Liver (tissue), 9 donors: ENCODE results near the gene DZIP1L. TPM values are rescaled to one million over a fixed set of nuclear protein-coding genes. Genes with fewer than 3 reads are reported as not detected.

ENCODE experiments used
- DNase-seq: peaks from one replicate; pipeline ENCODE4 v3.0.0-alpha.2; 2017; ENCODE audit warnings: low spot score
- H3K27ac ChIP-seq, 2 donors: one replicate each; pipeline ENCODE4 v1.7.0; 2013; ENCODE audit warnings: inconsistent platforms in 2 of 2, low read length in 2 of 2, control low read depth in 1 of 2, low read depth in 1 of 2, mild to moderate bottlenecking in 1 of 2
- H3K27me3 ChIP-seq, 4 donors: one replicate each; pipeline versions ENCODE4 v1.6.1 to v1.7.0; 2013; ENCODE audit warnings: low read length in 3 of 4, inconsistent platforms in 1 of 4, mild to moderate bottlenecking in 1 of 4, moderate library complexity in 1 of 4; ENCODE audit not compliant: control insufficient read depth in 4 of 4, insufficient read depth in 4 of 4
- H3K36me3 ChIP-seq, 4 donors: one replicate each; pipeline versions ENCODE4 v1.6.1 to v1.7.0; 2013; ENCODE audit warnings: low read length in 3 of 4, mild to moderate bottlenecking in 3 of 4, low read depth in 1 of 4, moderate library complexity in 1 of 4; ENCODE audit not compliant: control insufficient read depth in 4 of 4, insufficient read depth in 3 of 4
- H3K4me1 ChIP-seq, 4 donors: one replicate each; pipeline versions ENCODE4 v1.6.1 to v1.7.0; 2013; ENCODE audit warnings: low read length in 3 of 4, mild to moderate bottlenecking in 3 of 4, moderate library complexity in 1 of 4; ENCODE audit not compliant: control insufficient read depth in 4 of 4, insufficient read depth in 4 of 4
- H3K4me3 ChIP-seq, 3 donors: one replicate each; pipeline versions ENCODE4 v1.6.1 to v1.7.0; 2013; ENCODE audit warnings: low read length in 3 of 3, control low read depth in 1 of 3, low read depth in 1 of 3, mild to moderate bottlenecking in 1 of 3
- H3K9ac ChIP-seq, 2 donors: one replicate each; pipeline ENCODE4 v1.7.0; 2013; ENCODE audit warnings: low read length in 2 of 2, mild to moderate bottlenecking in 2 of 2, moderate library complexity in 2 of 2, control low read depth in 1 of 2, low read depth in 1 of 2
- H3K9me3 ChIP-seq, 4 donors: one replicate each; pipeline versions ENCODE4 v1.6.1 to v1.7.0; 2013; ENCODE audit warnings: low read length in 3 of 4; ENCODE audit not compliant: control insufficient read depth in 4 of 4
- EGR1 ChIP-seq, 2 donors: IDR thresholded peaks; 2 replicates each; pipeline ENCODE4 v1.6.1; 2016 to 2018; ENCODE audit warnings: antibody characterized with exemption in 2 of 2, low read depth in 2 of 2
- FOXA1 ChIP-seq: IDR thresholded peaks from 2 replicates; pipeline ENCODE4 v1.6.1; 2016; ENCODE audit warnings: antibody characterized with exemption
- FOXA2 ChIP-seq: IDR thresholded peaks from 2 replicates; pipeline ENCODE4 v1.6.1; 2016; ENCODE audit warnings: antibody characterized with exemption
- GABPA ChIP-seq, 2 donors: IDR thresholded peaks in 1 of 2; conservative IDR thresholded peaks in 1 of 2; 2 replicates each; pipeline ENCODE4 v1.6.1; 2016; ENCODE audit warnings: antibody characterized with exemption in 2 of 2, mild to moderate bottlenecking in 1 of 2, moderate library complexity in 1 of 2
- HNF4A ChIP-seq, 2 donors: conservative IDR thresholded peaks; 2 replicates each; pipeline ENCODE4 v1.6.1; 2016; ENCODE audit warnings: antibody characterized with exemption in 2 of 2, mild to moderate bottlenecking in 2 of 2
- HNF4G ChIP-seq: IDR thresholded peaks from 2 replicates; pipeline ENCODE4 v1.6.1; 2016; ENCODE audit warnings: antibody characterized with exemption
- JUND ChIP-seq, 2 donors: IDR thresholded peaks; 2 replicates each; pipeline ENCODE4 v1.6.1; 2016; ENCODE audit warnings: antibody characterized with exemption in 2 of 2
- NR2F2 ChIP-seq: IDR thresholded peaks from 2 replicates; pipeline ENCODE4 v1.6.1; 2016; ENCODE audit warnings: antibody characterized with exemption
- RAD21 ChIP-seq, 2 donors: IDR thresholded peaks; 2 replicates each; pipeline ENCODE4 v1.6.1; 2016; ENCODE audit warnings: antibody characterized with exemption in 2 of 2, mild to moderate bottlenecking in 2 of 2
- RXRA ChIP-seq, 2 donors: IDR thresholded peaks; 2 replicates each; pipeline ENCODE4 v1.6.1; 2017 to 2018; ENCODE audit warnings: antibody characterized with exemption in 2 of 2, mild to moderate bottlenecking in 1 of 2
- SP1 ChIP-seq: IDR thresholded peaks from 2 replicates; pipeline ENCODE4 v1.6.1; 2018; ENCODE audit warnings: antibody characterized with exemption, mild to moderate bottlenecking
- TAF1 ChIP-seq: conservative IDR thresholded peaks from 2 replicates; pipeline ENCODE4 v1.6.1; 2016; ENCODE audit warnings: antibody characterized with exemption, mild to moderate bottlenecking
- YY1 ChIP-seq: IDR thresholded peaks from 2 replicates; pipeline ENCODE4 v1.6.1; 2016; ENCODE audit warnings: antibody characterized with exemption, mild to moderate bottlenecking
- polyA plus RNA-seq, 2 donors: library from polyadenylated mRNA; stranded (reverse) in 1 of 2; unstranded in 1 of 2; fragments of 200-250 nt in 1 of 2; fragments of >200 nt in 1 of 2; fragmentation: Nextera tagmentation in 1 of 2; extraction: Ambion mirVana in 1 of 2; gene quantifications; one replicate each; pipeline versions ENCODE4 v1.2.1 to v1.2.3, GENCODE V29; 2013 to 2015
- total RNA-seq, 2 donors: library from RNA; depleted of rRNA; stranded (reverse); fragments of >200 nt; gene quantifications; one replicate each; pipeline ENCODE4 v1.2.3, GENCODE V29; 2014
- TF ChIP-seq, protein P1 (sequence below): IDR thresholded peaks from 2 replicates; pipeline ENCODE4 v1.6.1; 2016; ENCODE audit warnings: antibody characterized with exemption
- TF ChIP-seq, protein P2 (sequence below): IDR thresholded peaks from 2 replicates; pipeline ENCODE4 v1.6.1; 2016; ENCODE audit warnings: antibody characterized with exemption
- TF ChIP-seq, protein P3 (sequence below): fragments of 150-350 bp; IDR thresholded peaks from 2 replicates; pipeline ENCODE4 v1.5.1; 2017; ENCODE audit warnings: improper control_type of control experiment, low read depth, low read length; ENCODE audit not compliant: missing input control
- TF ChIP-seq, protein P4 (sequence below): IDR thresholded peaks from 2 replicates; pipeline ENCODE4 v1.6.1; 2016; ENCODE audit warnings: antibody characterized with exemption
- TF ChIP-seq, protein P5 (sequence below): IDR thresholded peaks from 2 replicates; pipeline ENCODE4 v1.6.1; 2016; ENCODE audit warnings: antibody characterized with exemption, mild to moderate bottlenecking
- donor health status: healthy.
- donor health status: healthy.
- donor health status: healthy.
- donor health status: healthy.
- donor health status: healthy.

The DZIP1L gene
- total and polyA plus RNA-seq, 4 donors, result 0.62 to 5.9 (median 1.3) TPM

DNA sequence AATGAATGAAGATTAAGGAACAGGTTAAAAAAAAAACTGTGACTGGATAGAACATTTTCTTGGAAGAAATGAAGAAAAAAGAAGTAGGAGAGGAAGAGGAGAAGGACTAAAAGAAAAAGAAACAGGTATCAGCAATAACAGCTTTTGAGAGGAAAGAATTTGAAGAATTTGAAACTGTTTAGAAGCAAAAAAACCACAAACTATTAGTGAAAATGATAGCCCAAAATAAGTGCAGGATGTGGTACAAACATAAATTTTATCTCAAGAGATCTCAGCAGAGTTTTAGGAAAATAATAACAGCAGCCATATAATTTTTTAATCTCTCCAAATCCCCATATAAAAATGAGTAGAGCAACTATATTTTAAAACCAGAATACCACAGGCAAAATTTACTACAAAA lies 25.5 kb upstream of the DZIP1L start:
- DNase-seq, result no peak
- Histone ChIP-seq H3K36me3 (no peaks in the 10 kb centered on the region), H3K27me3 (no peaks in the 10 kb centered on the region), H3K9ac (no peak overlapping the region), H3K4me1 (no peaks in the 10 kb centered on the region), H3K9me3 (no peaks in the 10 kb centered on the region), H3K4me3 (no peak overlapping the region), H3K27ac (no peak overlapping the region)
- TF ChIP-seq RAD21 (IDR thresholded peaks at IDR 0.05), result no peak
- TF ChIP-seq SP1, result no peak
- TF ChIP-seq, protein P1, sequence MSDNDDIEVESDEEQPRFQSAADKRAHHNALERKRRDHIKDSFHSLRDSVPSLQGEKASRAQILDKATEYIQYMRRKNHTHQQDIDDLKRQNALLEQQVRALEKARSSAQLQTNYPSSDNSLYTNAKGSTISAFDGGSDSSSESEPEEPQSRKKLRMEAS, result no peak
- TF ChIP-seq, protein P2, sequence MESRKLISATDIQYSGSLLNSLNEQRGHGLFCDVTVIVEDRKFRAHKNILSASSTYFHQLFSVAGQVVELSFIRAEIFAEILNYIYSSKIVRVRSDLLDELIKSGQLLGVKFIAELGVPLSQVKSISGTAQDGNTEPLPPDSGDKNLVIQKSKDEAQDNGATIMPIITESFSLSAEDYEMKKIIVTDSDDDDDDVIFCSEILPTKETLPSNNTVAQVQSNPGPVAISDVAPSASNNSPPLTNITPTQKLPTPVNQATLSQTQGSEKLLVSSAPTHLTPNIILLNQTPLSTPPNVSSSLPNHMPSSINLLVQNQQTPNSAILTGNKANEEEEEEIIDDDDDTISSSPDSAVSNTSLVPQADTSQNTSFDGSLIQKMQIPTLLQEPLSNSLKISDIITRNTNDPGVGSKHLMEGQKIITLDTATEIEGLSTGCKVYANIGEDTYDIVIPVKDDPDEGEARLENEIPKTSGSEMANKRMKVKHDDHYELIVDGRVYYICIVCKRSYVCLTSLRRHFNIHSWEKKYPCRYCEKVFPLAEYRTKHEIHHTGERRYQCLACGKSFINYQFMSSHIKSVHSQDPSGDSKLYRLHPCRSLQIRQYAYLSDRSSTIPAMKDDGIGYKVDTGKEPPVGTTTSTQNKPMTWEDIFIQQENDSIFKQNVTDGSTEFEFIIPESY, result no peak
- TF ChIP-seq GABPA (IDR thresholded peaks at IDR 0.05 in 1 of 2, conservative IDR thresholded peaks at IDR 0.05 in 1 of 2), result no peak
- no peak for TF ChIP-seq RXRA (IDR thresholded peaks at IDR 0.05)
- TF ChIP-seq, protein P3, sequence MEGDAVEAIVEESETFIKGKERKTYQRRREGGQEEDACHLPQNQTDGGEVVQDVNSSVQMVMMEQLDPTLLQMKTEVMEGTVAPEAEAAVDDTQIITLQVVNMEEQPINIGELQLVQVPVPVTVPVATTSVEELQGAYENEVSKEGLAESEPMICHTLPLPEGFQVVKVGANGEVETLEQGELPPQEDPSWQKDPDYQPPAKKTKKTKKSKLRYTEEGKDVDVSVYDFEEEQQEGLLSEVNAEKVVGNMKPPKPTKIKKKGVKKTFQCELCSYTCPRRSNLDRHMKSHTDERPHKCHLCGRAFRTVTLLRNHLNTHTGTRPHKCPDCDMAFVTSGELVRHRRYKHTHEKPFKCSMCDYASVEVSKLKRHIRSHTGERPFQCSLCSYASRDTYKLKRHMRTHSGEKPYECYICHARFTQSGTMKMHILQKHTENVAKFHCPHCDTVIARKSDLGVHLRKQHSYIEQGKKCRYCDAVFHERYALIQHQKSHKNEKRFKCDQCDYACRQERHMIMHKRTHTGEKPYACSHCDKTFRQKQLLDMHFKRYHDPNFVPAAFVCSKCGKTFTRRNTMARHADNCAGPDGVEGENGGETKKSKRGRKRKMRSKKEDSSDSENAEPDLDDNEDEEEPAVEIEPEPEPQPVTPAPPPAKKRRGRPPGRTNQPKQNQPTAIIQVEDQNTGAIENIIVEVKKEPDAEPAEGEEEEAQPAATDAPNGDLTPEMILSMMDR, result no peak
- no peak for TF ChIP-seq HNF4G
- no peak for TF ChIP-seq FOXA2
- TF ChIP-seq NR2F2, result no peak
- no peak for TF ChIP-seq YY1
- no peak for TF ChIP-seq TAF1
- TF ChIP-seq EGR1 (IDR thresholded peaks at IDR 0.05; ENCODE audit: low read depth in 2 of 2), result no peak
- no peak for TF ChIP-seq FOXA1
- TF ChIP-seq, protein P4, sequence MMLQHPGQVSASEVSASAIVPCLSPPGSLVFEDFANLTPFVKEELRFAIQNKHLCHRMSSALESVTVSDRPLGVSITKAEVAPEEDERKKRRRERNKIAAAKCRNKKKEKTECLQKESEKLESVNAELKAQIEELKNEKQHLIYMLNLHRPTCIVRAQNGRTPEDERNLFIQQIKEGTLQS, result no peak
- no peak for TF ChIP-seq JUND (IDR thresholded peaks at IDR 0.05)
- TF ChIP-seq, protein P5, sequence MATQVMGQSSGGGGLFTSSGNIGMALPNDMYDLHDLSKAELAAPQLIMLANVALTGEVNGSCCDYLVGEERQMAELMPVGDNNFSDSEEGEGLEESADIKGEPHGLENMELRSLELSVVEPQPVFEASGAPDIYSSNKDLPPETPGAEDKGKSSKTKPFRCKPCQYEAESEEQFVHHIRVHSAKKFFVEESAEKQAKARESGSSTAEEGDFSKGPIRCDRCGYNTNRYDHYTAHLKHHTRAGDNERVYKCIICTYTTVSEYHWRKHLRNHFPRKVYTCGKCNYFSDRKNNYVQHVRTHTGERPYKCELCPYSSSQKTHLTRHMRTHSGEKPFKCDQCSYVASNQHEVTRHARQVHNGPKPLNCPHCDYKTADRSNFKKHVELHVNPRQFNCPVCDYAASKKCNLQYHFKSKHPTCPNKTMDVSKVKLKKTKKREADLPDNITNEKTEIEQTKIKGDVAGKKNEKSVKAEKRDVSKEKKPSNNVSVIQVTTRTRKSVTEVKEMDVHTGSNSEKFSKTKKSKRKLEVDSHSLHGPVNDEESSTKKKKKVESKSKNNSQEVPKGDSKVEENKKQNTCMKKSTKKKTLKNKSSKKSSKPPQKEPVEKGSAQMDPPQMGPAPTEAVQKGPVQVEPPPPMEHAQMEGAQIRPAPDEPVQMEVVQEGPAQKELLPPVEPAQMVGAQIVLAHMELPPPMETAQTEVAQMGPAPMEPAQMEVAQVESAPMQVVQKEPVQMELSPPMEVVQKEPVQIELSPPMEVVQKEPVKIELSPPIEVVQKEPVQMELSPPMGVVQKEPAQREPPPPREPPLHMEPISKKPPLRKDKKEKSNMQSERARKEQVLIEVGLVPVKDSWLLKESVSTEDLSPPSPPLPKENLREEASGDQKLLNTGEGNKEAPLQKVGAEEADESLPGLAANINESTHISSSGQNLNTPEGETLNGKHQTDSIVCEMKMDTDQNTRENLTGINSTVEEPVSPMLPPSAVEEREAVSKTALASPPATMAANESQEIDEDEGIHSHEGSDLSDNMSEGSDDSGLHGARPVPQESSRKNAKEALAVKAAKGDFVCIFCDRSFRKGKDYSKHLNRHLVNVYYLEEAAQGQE, result no peak
- TF ChIP-seq HNF4A (conservative IDR thresholded peaks at IDR 0.05), result no peak
